Left hindlimb (tissue), 1 donor: ENCODE data around the gene GBP2.
"Not testable (repeated sequence)": the region's sequence is repeated elsewhere in the genome, so short reads cannot be mapped to it uniquely, and the experiment has no call there.

Source experiments
- DNase-seq: peaks from one replicate; pipeline ENCODE4 v3.0.0-alpha.2; 2018

The GBP2 gene

DNA sequence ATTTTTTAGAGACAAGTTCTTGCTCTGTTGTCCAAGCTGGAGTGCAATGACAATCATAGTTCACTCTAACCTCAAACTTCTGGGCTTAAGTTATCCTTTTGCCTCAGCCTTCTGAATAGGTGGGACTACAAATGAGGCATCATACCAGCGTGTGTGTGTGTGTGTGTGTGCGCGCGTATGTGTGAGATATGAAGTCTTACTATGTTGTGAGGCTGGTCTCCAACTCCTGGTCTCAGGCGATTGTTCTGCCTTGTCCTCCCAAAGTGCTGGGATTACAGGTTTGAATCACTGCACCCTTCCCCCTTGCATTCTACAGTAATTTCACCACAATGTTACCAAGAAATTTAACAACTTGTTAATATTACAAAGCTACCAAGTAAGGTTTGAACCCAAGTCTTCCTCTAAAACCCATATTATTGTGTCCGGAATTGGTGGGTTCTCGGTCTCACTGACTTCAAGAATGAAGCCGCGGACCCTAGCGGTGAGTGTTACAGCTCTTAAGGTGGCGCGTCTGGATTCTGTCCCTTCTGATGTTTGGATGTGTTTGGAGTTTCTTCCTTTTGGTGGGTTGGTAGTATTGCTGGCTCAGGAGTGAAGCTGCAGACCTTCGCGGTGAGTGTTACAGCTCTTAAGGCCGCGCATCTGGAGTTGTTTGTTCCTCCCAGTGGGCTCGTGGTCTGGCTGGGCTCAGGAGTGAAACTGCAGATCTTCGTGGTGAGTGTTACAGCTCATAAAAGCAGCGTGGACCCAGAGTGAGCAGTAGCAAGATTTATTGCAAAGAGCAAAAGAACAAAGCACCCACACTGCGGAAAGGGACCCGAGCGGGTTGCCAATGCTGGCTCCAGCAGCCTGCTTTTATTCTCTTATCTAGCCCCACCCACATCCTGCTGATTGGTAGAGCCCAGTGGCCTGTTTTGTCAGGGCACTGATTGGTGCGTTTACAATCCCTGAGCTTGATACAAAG lies 970 bp upstream of the GBP2 start:
- DNase-seq, result not testable (repeated sequence)

DNA sequence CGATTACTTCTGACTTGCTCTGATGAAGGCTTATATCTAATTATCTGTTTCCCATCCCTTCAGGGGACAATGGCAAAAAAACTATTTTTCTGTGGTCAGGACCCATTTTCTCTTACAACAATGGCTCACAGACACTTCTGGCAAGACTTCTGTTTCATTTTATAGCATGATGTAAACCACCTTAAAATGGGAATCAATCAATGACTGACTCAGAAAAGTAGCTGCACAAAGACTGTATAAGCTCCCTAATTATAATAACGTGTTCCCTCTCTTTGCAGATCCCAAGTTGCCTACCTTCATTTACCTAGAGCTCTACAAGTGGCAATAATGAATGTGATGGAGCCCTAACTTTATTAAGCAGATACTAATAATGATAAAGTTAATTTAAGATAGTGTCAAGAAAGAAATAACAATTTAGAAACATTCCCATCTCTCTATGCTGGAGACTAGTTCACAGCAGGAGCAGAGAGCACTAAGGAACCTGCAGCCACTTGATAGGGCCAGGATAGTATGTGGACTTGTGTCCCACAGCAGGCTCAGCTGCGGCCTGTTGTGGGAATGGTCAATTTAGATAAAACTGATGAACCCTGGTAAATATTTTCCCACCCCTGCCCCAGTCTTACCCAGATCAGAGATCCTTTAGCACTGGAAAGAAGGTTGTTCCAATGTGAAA lies 538 bp downstream of the GBP2 start:
- no peak for DNase-seq

DNA sequence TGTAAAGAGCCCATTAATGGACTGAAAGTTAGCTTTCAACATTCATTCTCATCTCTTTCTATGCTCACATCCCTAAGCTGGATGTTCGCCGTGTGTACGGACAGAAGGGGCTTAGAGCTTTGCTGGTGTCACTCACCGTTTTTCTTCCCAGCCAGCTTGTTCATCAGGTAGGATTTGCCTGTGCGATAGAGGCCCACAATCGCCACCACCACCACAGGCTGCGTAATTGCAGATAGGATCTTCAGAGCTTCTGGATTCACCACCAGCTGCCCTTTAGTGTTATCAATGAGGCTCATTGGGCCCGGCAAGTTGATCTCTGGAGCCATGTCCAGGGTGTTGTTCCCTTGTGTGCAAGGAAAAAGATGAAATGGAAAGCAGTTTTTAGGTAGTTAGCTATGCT lies 4.3 kb downstream of the GBP2 start:
- no peak for DNase-seq

DNA sequence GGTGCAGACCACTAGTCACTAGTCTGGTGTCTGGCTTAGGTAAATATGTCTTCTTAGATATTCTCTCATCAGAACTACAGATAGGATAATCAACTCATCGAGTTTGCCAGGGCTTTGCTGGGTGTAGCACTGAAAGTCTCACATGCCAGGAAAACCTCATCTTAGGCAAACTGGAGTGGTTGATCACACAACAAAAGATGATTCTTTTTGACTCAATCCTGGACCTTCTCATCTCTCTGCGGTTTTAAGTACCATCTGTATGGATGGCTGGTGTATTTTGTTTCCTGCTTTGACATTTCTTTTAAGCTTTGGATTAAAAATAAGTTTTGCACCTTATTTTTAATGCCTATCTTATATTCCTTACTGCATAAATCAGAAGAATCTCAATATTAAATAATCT lies 11.3 kb downstream of the GBP2 start:
- DNase-seq, result no peak

DNA sequence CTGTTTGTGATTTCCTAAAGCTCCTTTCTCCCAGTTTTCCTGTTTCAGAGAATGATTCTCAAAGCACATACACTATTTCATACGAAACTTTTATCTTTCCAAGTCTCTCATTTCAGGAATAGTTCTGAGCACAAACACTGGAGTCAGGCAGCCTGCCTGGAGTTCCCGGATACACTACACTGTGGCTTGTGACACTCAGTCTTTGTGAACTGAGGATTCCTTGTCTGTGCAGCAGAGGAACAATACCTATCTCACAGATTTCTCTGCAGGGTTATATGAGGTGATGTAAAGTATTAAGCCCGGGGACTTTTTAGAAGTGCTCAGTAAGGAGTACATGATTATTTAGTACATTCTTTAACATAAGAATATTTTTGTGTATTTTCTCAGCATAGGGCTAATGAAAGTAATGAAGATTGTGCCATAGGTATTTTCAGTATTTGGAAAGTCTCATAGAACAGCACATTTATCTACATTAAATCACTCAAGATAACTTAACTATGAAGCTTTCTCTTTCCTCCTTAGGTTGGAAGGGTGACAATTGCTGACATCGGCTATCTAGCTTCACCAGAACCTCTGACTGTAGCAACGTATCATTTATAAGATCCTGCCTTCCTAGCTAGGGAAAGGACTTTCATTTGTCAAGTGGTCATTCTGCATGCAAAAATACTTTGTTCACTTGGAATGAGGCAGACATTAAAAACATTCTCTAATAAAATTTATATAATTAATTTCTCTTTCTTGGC lies 12.9 kb downstream of the GBP2 start:
- no peak for DNase-seq

DNA sequence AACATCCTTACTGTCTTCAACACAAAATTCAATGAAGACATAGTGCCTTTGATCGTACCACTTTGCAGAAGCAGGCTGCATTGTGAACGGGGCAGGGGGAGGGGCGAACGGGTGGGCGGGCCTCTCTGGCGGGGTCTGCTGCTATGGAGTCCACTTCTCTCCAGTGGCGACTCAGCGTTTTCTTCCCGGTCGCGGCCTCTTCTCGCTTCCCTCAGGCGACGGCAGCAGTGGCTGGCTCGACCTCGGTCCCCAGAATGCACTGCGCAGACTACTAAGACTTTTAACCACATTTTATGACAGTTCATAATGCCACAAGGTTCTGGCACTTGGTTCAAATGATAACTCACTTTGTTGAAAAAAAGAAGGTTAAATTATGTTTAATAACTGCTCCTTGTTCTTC lies 21.2 kb downstream of the GBP2 start:
- no peak for DNase-seq

DNA sequence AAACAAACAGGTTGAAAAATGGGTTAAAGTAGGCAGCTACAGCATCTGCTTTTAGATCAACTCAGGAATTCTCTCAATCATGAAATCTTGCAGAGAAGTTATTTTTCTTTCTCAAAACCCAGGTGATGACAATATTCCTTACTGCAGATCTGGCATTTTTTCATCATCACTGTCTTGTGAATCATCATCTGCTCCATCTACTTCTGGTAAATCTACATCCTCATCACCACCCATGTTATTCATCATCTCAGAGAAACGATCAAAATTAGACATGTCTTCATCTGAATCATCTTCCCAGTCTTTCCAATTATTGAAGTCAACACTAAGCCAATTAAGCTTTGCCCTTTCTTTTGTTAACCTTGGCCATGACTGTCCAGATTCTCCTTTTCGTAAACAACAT lies 21.8 kb downstream of the GBP2 start:
- DNase-seq, result no peak

DNA sequence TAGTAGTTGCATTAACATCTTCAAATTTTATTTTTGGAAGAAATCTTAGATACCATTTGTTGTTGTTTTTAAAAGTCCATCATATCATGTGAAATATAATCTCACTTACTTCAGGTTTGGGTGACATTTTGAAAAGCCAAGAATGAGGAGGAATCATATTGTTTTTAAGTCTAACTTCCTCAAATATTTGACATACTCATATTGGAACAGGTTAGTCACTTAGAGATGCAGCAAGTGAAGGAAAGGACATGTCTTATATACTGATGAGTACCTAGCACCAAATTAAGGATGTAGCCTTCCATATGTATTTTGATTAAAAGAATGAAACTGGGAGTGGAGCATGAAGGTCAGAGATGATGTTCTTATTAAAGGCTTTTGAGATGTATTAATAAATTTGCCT lies 23.9 kb downstream of the GBP2 start:
- DNase-seq, result no peak

DNA sequence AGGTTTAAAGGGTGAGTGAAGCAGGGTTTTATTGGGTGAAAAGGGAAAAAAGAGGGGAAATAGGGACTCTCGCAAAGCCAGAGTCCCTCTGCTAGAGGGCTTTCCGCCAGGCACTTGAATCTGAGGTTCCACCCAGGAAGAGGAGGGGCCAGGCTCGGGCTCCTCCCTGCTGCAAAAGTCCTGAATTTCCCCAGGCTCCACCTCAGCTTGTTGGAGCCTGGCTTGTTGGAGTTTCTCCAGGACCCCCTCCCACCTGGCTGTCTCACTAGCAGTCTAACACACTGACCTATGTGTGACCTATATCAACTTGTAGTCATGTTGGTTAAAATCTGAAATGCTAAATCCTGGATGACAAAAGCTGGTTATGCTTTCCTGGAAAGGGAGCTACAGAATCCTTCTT lies 25.5 kb downstream of the GBP2 start:
- no peak for DNase-seq

DNA sequence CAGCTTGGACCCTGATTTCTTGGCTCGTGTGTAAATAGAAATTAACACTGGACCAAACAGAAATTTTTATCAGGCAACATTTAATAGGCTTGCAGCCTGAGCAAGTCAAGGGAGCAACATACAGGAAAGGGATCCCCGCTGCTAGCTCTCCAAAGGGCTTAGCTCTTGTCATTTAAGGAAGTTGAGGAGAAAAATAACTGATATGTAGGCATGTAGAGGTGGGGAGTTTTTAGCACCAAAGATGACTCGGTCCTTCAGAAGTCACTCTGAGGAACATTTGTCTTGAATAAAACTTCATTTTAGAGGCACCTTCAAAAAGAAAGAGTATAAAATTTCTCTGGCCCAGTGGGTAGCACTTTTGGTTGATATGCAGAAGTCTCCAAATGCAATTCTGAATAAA lies 27.1 kb downstream of the GBP2 start:
- no peak for DNase-seq

DNA sequence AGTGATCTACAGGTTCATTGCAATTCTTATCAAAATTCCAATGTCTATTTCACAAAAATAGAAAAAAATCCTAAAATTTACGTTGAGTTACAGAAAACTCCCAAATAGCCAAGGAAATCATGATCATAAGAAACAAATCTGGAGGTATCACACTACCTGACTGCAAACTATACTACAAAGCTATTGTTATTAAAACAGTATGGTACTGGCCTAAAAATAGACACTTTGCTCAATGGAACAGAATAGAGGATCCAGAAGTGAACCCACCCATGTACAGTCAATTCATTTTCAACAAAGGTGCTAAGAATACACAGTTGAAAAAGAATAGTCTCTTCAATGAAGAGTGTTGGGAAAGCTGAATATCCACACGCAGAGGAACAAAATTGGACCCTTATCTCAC lies 30.2 kb downstream of the GBP2 start:
- no peak for DNase-seq

DNA sequence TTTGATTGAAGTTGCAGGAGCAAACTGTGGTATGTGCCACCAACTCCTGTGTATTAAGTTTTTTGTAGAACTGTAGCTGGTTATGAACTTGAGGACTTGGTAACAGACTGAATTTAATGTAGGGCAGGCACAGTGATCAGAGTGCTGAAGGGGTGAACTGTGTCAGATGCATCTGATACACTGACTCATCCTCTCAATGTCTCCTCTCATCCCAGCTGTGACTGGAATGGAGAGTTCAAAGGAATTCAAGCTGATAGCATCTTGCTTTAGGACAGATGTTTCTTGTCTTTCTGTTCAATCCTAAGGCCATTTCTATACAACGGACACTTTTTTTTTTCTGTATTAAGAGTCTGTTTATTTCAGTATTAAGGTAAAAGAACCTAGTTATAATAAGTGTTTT lies 36.0 kb downstream of the GBP2 start:
- DNase-seq, result no peak

DNA sequence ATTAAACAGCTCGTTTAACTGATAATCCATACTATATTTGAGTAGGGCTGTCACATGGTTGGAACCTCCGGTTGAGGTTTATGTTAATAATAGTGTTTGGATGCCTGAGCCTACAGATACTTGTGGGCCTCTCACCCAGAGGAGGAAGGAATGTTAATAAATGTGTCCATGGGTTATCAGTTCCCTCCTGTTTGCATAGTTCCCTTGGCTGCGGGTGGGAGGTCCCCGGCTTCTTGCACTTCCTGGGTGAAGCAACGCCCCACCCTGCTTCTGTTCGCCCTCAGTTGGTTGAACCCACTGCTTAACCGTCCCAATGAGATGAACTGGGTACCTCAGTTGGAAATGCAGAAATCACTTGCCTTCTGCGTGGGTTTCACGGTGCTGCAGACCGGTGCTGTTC lies 37.3 kb downstream of the GBP2 start:
- DNase-seq, result no peak

DNA sequence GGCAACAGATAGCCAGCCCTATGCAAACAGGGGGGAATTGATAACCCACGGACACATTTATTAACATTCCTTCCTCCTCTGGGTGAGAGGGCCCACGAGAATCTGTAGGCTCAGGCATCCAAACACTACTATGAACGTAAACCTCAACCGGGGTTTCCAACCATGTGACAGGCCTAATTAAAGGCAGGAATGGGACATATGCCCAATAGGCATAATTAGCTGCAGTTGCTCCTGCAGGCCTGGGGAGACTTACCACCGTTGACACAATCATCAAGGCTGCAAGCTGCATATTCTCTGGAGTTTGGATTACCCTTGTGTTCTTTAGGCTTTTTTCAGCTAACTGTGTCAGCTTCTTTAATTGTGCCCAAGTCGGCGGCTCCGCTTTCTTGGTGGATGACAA lies 38.7 kb downstream of the GBP2 start:
- no peak for DNase-seq

DNA sequence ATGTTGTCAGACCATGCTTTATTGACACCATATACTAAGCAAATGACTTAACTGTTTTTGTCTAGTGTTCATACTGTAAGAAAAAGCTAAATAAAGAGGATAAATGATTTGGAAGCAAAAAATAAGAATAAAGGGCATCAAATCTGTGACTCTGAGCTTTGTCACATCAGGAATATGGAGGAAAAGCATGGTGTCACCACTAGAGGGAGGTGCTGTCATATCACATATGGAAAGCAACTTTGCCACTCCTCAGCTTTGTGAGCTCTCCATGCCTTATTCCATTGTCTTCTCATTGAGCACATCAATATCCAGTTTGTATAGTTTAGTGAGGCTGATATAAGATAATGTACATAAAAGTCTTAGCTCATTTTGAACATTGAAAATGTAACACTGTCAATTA lies 40.1 kb downstream of the GBP2 start:
- DNase-seq, result no peak

DNA sequence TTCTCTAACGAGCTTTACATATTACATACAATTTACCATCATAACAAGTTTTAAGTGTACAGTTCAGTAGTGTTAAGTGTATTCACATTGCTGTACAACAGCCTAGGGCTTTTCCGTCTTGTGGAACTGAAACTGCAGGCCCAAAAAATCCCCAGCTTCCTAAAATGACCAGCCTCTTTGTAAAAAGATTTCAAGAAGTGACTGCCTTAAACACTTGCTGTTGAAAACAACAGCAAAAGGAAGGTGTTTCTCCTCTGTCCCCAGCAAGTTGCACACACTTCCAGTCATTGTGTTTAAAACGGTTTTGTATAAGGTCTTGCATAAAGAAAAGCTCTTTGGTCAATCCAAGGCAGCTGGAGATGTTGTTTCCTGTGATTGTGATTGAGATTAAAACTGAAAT lies 44.9 kb downstream of the GBP2 start:
- DNase-seq, result no peak

DNA sequence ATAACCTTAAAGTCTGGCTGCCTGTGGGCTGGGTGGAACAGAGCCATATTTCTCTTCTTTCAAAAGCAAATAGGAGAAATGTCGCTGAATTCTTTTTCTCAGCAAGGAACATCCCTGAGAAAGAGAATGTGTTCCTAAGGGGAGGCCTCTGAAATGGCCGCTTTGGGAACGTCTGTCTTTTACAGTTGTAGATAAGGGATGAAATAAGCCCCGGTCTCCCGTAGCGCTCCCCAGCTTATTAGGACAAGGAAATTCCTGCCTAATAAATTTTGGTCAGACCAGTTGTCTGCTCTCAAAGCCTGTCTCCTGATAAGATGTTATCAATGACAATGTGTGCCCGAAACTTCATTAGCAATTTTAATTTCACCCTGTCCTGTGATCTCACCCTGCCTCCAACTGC lies 45.8 kb downstream of the GBP2 start:
- not testable (repeated sequence) for DNase-seq

DNA sequence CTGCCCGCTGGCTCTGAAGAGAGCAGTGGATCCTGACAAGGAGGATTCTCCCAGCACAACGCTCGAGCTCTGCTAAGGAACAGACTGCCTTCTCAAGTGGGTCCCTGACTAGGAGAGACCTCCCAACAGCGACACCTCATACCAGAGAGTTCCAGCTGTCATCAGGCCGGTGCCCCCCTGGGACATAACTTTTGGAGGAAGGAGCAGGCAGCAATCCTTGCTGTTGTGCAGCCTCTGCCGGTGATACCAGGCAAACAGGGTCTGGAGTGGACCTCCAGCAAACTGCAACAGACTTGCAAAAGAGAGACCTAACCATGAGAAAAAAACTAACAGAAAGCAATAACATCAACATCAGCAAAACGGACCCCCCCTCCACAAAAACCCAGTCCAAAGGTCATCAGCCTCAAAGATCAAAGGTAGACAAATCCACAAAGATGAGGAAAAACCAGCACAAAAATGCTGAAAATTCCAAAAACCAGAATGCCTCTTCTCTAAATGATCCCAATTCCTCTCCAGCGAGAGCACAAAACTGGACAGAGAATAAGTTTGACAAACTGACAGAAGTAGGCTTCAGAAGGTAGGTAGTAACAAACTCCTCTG lies 53.3 kb downstream of the GBP2 start:
- not testable (repeated sequence) for DNase-seq

DNA sequence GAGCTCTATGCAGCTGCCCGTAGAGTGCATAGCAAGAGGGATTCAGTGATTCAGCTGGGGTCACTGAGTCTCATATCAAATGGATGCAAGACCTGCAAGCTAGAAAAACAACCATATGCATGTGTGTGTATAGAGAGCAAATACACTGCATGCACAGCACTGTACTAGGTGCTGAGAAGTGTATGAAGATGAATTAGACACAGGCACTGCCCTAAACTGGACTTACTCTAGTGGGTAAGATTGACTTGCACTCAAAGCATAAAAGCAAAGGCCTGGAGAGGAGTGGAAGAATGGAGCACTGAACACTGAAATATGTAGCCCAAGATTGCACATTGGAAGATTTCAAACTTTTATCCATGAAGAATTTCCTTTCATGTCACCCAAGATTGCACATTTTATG lies 55.4 kb downstream of the GBP2 start:
- DNase-seq, result no peak

DNA sequence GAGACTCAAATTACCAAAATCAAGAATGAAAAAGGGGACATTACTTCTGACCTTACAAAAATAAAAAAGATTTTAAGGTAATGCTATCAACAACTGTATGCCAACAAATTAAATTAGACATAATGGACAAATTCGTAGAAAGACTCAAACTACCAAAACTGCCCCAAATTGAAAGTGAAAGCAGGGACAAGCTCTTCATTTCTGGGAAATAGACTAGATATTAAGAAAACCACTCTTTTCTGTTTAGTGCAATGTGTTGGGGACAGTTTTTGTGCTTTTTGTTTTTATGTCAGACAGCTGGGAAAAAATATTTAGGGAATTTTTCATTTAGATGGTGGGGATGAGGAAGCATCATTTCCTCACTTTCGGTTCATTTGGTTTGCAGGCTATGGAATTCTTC lies 56.0 kb downstream of the GBP2 start:
- DNase-seq, result no peak

DNA sequence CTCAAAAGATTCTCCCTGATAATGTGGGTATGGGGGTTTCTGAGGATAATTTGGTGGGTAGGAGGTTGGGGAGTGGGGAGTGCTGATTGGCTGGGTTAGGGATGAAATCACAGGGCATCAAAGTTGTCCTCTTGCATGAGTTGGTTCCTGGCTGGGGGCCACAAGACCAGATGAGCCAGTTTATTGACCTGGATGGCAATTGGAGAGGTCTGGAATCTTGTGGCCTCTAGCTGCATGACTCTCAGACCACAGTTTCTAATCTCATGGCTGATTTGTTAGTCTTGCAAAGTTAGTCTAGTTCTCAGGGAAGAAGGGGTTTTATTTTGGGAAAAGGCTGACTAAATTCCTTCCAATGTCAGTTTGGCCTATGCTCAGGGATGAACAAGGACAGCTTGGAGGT lies 57.6 kb downstream of the GBP2 start:
- no peak for DNase-seq

DNA sequence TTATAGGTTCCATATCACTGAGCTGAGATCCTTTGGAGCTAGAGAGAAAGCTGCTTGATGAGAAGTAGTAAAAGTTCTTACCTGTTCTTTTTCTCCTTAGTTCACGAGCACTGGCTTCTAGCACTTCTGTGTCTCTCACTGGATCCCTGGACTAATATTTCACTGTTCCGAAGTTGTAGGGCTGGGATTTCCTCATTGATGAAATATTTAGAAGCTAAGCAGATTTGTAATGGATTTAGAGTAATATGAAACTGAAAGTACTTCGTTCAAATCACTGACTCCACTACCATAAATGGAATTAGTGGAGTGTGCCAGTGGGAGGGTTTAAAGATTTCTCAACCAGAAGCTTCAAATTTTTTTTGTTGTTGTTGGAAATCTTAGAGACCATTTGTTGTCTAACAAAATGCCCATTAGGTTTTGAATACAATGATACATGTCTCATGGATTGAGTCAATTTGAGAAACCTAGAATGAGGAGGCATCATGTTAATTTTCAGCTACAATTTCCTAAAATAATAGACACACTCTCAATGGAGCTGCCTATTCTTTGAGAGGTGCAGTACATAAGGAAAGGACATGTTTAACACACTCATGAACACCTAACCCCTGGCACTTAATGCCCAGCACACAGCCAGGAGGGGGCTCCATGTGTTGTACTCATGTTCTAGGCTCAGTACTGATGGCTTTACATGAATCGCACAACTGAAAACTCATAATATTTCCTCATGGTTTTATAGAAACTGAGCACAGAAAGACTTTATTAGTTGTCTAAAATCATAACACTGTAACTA lies 60.6 kb downstream of the GBP2 start, which contains the start of gene GBP1:
Gene GBP1, minus strand, starts transcription at position 130 of the 790 bp plus-strand sequence. CDS start 1,974 bp downstream, outside the sequence.
- DNase-seq, result no peak
